GM12801 (cell line): ENCODE measurements around the gene ATP1A1.

Experiments used
- CTCF ChIP-seq: IDR thresholded peaks from one replicate; pipeline ENCODE4 v1.5.1; 2011; ENCODE audit warnings: control low read depth; ENCODE audit not compliant: insufficient read length; ENCODE audit errors: extremely low read depth

ATP1A1 gene

GRCh38 chr1:116424863-116425262 is 51.8 kb downstream of the ATP1A1 start:
- TF ChIP-seq CTCF: no peak

- TF ChIP-seq CTCF: no peak
Measured at GRCh38 chr1:116425987-116426386, 52.9 kb downstream of the ATP1A1 start.

- no peak for TF ChIP-seq CTCF
Measured at GRCh38 chr1:116426401-116426800, 53.4 kb downstream of the ATP1A1 start.

- no peak for TF ChIP-seq CTCF
Measured at GRCh38 chr1:116428576-116428975, 55.5 kb downstream of the ATP1A1 start.

- TF ChIP-seq CTCF: no peak
Measured at GRCh38 chr1:116429821-116430374, 56.9 kb downstream of the ATP1A1 start.

- no peak for TF ChIP-seq CTCF
Measured at GRCh38 chr1:116431870-116432500, 58.9 kb downstream of the ATP1A1 start.

GRCh38 chr1:116432655-116433265 is 59.7 kb downstream of the ATP1A1 start:
- no peak for TF ChIP-seq CTCF
